GM12878 (cell line): ENCODE data around the gene SLC2A3. TPM values are rescaled to one million over a fixed set of nuclear protein-coding genes. Genes with fewer than 3 reads are reported as not detected.

Experiments used
- ATF2 ChIP-seq: IDR thresholded peaks from 2 replicates; pipeline ENCODE4 v1.6.1; 2012; ENCODE audit warnings: low read length, inconsistent platforms
- BHLHE40 ChIP-seq, 2 experiments: fragments of 450-650 bp in 1 of 2; IDR thresholded peaks; 2 replicates each; pipeline ENCODE4 v1.6.1; 2011 to 2017; ENCODE audit warnings: low read depth in 2 of 2, borderline replicate concordance in 1 of 2, improper control_type of control experiment in 1 of 2, low read length in 1 of 2, mild to moderate bottlenecking in 1 of 2
- CBFB ChIP-seq: IDR thresholded peaks from 2 replicates; pipeline ENCODE4 v1.6.1; 2016; ENCODE audit warnings: antibody characterized with exemption, low read depth
- CEBPB ChIP-seq, 2 experiments: fragments of 150-350 bp in 1 of 2; IDR thresholded peaks; 2 replicates each; pipeline ENCODE4 v1.6.1; 2012 to 2014; ENCODE audit warnings: low read depth in 2 of 2, low read length in 2 of 2, borderline replicate concordance in 1 of 2, inconsistent platforms in 1 of 2
- CHD1 ChIP-seq: IDR thresholded peaks from 2 replicates; pipeline ENCODE4 v1.6.1; 2012; ENCODE audit warnings: low read depth, low read length, improper control_type of control experiment
- EP300 ChIP-seq, 2 experiments: fragments of 150-350 bp in 1 of 2; IDR thresholded peaks; 2 replicates each; pipeline ENCODE4 v1.6.1; 2011 to 2012; ENCODE audit warnings: low read depth in 2 of 2, low read length in 2 of 2, borderline replicate concordance in 1 of 2, improper control_type of control experiment in 1 of 2, inconsistent platforms in 1 of 2; ENCODE audit not compliant: control insufficient read depth in 1 of 2
- ETV6 ChIP-seq, 2 experiments: fragments of 450-650 bp in 1 of 2; IDR thresholded peaks in 1 of 2; conservative IDR thresholded peaks in 1 of 2; 2 replicates each; pipeline ENCODE4 v1.6.1; 2014; ENCODE audit warnings: antibody characterized with exemption in 1 of 2, borderline replicate concordance in 1 of 2, low read depth in 1 of 2, mild to moderate bottlenecking in 1 of 2, moderate library complexity in 1 of 2
- GATAD2B ChIP-seq: fragments of 450-650 bp; conservative IDR thresholded peaks from 2 replicates; pipeline ENCODE4 v1.6.1; 2017; ENCODE audit warnings: low read depth, mild to moderate bottlenecking, moderate library complexity
- IKZF1 ChIP-seq: fragments of 450-650 bp; conservative IDR thresholded peaks from 2 replicates; pipeline ENCODE4 v1.6.1; 2017; ENCODE audit warnings: antibody characterized with exemption, mild to moderate bottlenecking
- IRF4 ChIP-seq: IDR thresholded peaks from 2 replicates; pipeline ENCODE4 v1.6.1; 2011; ENCODE audit warnings: low read depth, low read length
- JUNB ChIP-seq: IDR thresholded peaks from 2 replicates; pipeline ENCODE4 v1.6.1; 2016; ENCODE audit warnings: antibody characterized with exemption, mild to moderate bottlenecking
- LARP7 ChIP-seq: fragments of 450-650 bp; IDR thresholded peaks from 2 replicates; pipeline ENCODE4 v1.6.1; 2017; ENCODE audit warnings: mild to moderate bottlenecking
- MEF2B ChIP-seq: fragments of 450-650 bp; IDR thresholded peaks from 2 replicates; pipeline ENCODE4 v1.6.1; 2018; ENCODE audit warnings: mild to moderate bottlenecking, moderate library complexity; ENCODE audit not compliant: partially characterized antibody, poor library complexity, severe bottlenecking
- MYB ChIP-seq: fragments of 150-350 bp; IDR thresholded peaks from 2 replicates; pipeline ENCODE4 v1.6.1; 2014; ENCODE audit warnings: mild to moderate bottlenecking, low read depth, low read length, borderline replicate concordance
- NFYA ChIP-seq: IDR thresholded peaks from 2 replicates; pipeline ENCODE4 v1.6.1; 2011; ENCODE audit warnings: low read depth, mild to moderate bottlenecking, low read length, improper control_type of control experiment, borderline replicate concordance
- NRF1 ChIP-seq: conservative IDR thresholded peaks from 2 replicates; pipeline ENCODE4 v1.6.1; 2011; ENCODE audit warnings: mild to moderate bottlenecking, low read depth, low read length, improper control_type of control experiment
- RB1 ChIP-seq: fragments of 450-650 bp; formaldehyde crosslinking; IDR thresholded peaks from 2 replicates; pipeline ENCODE4 v1.6.1; 2017; ENCODE audit warnings: mild to moderate bottlenecking, borderline replicate concordance
- RFX5 ChIP-seq: IDR thresholded peaks from 2 replicates; pipeline ENCODE4 v1.6.1; 2011; ENCODE audit warnings: low read depth, low read length, improper control_type of control experiment
- SKIL ChIP-seq: fragments of 450-650 bp; IDR thresholded peaks from 2 replicates; pipeline ENCODE4 v1.6.1; 2017; ENCODE audit warnings: mild to moderate bottlenecking, low read depth, inconsistent platforms; ENCODE audit not compliant: poor library complexity, severe bottlenecking
- SMAD5 ChIP-seq: IDR thresholded peaks from 2 replicates; pipeline ENCODE4 v1.6.1; 2016; ENCODE audit warnings: antibody characterized with exemption, low read depth
- SPI1 ChIP-seq: IDR thresholded peaks from 2 replicates; pipeline ENCODE4 v1.6.1; 2011; ENCODE audit warnings: low read depth, mild to moderate bottlenecking, low read length, moderate library complexity, borderline replicate concordance; ENCODE audit not compliant: insufficient read depth
- SUPT20H ChIP-seq: IDR thresholded peaks from 2 replicates; pipeline ENCODE4 v1.6.1; 2011; ENCODE audit warnings: low read depth, mild to moderate bottlenecking, low read length, moderate library complexity, borderline replicate concordance; ENCODE audit not compliant: control insufficient read depth
- ZNF592 ChIP-seq: fragments of 450-650 bp; IDR thresholded peaks from 2 replicates; pipeline ENCODE4 v1.6.1; 2017; ENCODE audit warnings: mild to moderate bottlenecking, moderate library complexity
- ZNF622 ChIP-seq: fragments of 450-650 bp; IDR thresholded peaks from 2 replicates; pipeline ENCODE4 v1.6.1; 2017; ENCODE audit warnings: mild to moderate bottlenecking, inconsistent platforms
- polyA plus RNA-seq, 11 experiments: library from polyadenylated mRNA; depleted of rRNA in 4 of 11; unstranded in 6 of 11; stranded (reverse) in 5 of 11; fragments of >200 nt; fragmentation: Nextera tagmentation in 4 of 11; fragmentation: Illumina TruSeq in 1 of 11; extraction: Ambion mirVana in 4 of 11; extraction: Trizol in 1 of 11; gene quantifications; 1 replicate in 1 of 11; 2 replicates in 10 of 11; pipeline versions ENCODE4 v1.2.1 to v1.2.3, GENCODE V29; 2011 to 2016; ENCODE audit warnings: inconsistent platforms in 2 of 11, missing spikeins in 2 of 11, low read depth in 1 of 11
- total RNA-seq, 4 experiments: library from RNA; depleted of rRNA in 3 of 4; stranded (reverse); fragments of >200 nt in 3 of 4; fragmentation: Illumina TruSeq in 1 of 4; extraction: Trizol in 1 of 4; gene quantifications; 2 replicates each; pipeline versions ENCODE4 v1.2.1 to v1.2.3, GENCODE V29; 2013 to 2021

Gene SLC2A3
- total and polyA plus RNA-seq, 10 of the 15 experiments (the other 5 are each of a cell fraction or from before 2014, with no cell fraction given), result 6.5 to 66.3 (median 11.2) TPM

GRCh38 chr12:7959701-7960121, 23.7 kb upstream of the SLC2A3 start (continued):
- TF ChIP-seq EP300 (IDR thresholded peaks at IDR 0.05; ENCODE audit: borderline replicate concordance in 1 of 2, control insufficient read depth in 1 of 2, low read depth in 2 of 2, low read length in 2 of 2) (peak in 1 of 2 experiments; percentile 30; a peak in 1 of 4 replicates), LARP7 (no peak), CBFB (no peak), RB1 (no peak), NFYA (no peak), SMAD5 (no peak), SPI1 (peak; percentile 31; the same call in 1 of the 2 replicates), IRF4 (no peak), ZNF622 (no peak), SUPT20H (no peak), ETV6 (conservative IDR thresholded peaks at IDR 0.05 in 1 of 2, IDR thresholded peaks at IDR 0.05 in 1 of 2; ENCODE audit: borderline replicate concordance in 1 of 2, low read depth in 1 of 2) (no peak), GATAD2B (0 out of 2 replicates have a peak, but pooled peaks have one; percentile 14), MYB (no peak), SKIL (no peak), JUNB (no peak), MEF2B (peak; percentile 23), RFX5 (no peak), ATF2 (no peak), ZNF592 (no peak), BHLHE40 (IDR thresholded peaks at IDR 0.05; ENCODE audit: borderline replicate concordance in 1 of 2, low read depth in 2 of 2, low read length in 1 of 2) (no peak), CEBPB (IDR thresholded peaks at IDR 0.05; ENCODE audit: borderline replicate concordance in 1 of 2, low read depth in 2 of 2, low read length in 2 of 2) (no peak), IKZF1 (peak; percentile 13; the same call in 1 of the 2 replicates), NRF1 (no peak), CHD1 (no peak)
